Astrocyte (in vitro differentiated cells and primary cell): ENCODE data around the gene PCLO. TPM values are rescaled to one million over a fixed set of nuclear protein-coding genes. Genes with fewer than 3 reads are reported as not detected.
"Not testable (repeated sequence)": the region's sequence is repeated elsewhere in the genome, so short reads cannot be mapped to it uniquely, and the experiment has no call there.

Experiments used
- DNase-seq: peaks from one replicate; pipeline ENCODE4 v3.0.0-alpha.2; 2010; ENCODE audit warnings: low read depth
- FAIRE-seq: peaks from 2 replicates; lab custom pipeline; 2011; peaks lifted over from hg19 to GRCh38; lab: Jason Lieb, UNC
- H2AFZ ChIP-seq: 2 replicates; pipeline ENCODE4 v1.6.0; 2012; ENCODE audit warnings: low read depth, low read length, inconsistent platforms
- H3K27ac ChIP-seq: 2 replicates; pipeline ENCODE4 v1.5.1; 2011; ENCODE audit warnings: low read depth, low read length, inconsistent platforms
- H3K27me3 ChIP-seq: 2 replicates; pipeline ENCODE4 v1.6.0; 2011; ENCODE audit warnings: low read length, inconsistent platforms; ENCODE audit not compliant: insufficient read depth
- H3K36me3 ChIP-seq: 2 replicates; pipeline ENCODE4 v1.5.1; 2011; ENCODE audit warnings: low read length, inconsistent platforms; ENCODE audit not compliant: insufficient read depth
- H3K4me1 ChIP-seq: 2 replicates; pipeline ENCODE4 v1.5.1; 2011; ENCODE audit warnings: low read length, inconsistent platforms; ENCODE audit not compliant: insufficient read depth
- H3K4me2 ChIP-seq: 2 replicates; pipeline ENCODE4 v1.6.0; 2012; ENCODE audit warnings: low read length, inconsistent platforms
- H3K4me3 ChIP-seq: 2 replicates; pipeline ENCODE4 v1.5.1; 2011; ENCODE audit warnings: low read depth, mild to moderate bottlenecking, low read length, inconsistent platforms; ENCODE audit not compliant: insufficient read depth
- H3K79me2 ChIP-seq: 2 replicates; pipeline ENCODE4 v1.6.0; 2012; ENCODE audit warnings: mild to moderate bottlenecking, low read length, inconsistent platforms; ENCODE audit not compliant: insufficient read depth
- H3K9ac ChIP-seq: 2 replicates; pipeline ENCODE4 v1.6.0; 2012; ENCODE audit warnings: mild to moderate bottlenecking, low read length, inconsistent platforms
- H3K9me3 ChIP-seq: 2 replicates; pipeline ENCODE4 v1.5.1; 2012; ENCODE audit warnings: low read depth, mild to moderate bottlenecking, low read length, inconsistent platforms; ENCODE audit not compliant: insufficient read depth
- H4K20me1 ChIP-seq: 2 replicates; pipeline ENCODE4 v1.6.0; 2012; ENCODE audit warnings: low read length, inconsistent platforms; ENCODE audit not compliant: insufficient read depth
- H3K27ac Mint-ChIP-seq: one replicate; pipeline ENCODE4 v1.8.0; 2021; ENCODE audit warnings: mild to moderate bottlenecking, mixed read lengths; ENCODE audit not compliant: unreplicated experiment
- H3K27me3 Mint-ChIP-seq: one replicate; pipeline ENCODE4 v1.8.0; 2021; ENCODE audit warnings: low read depth, mixed read lengths; ENCODE audit not compliant: unreplicated experiment
- H3K36me3 Mint-ChIP-seq: one replicate; pipeline ENCODE4 v1.8.0; 2021; ENCODE audit warnings: low read depth, mixed read lengths; ENCODE audit not compliant: unreplicated experiment
- H3K4me1 Mint-ChIP-seq: one replicate; pipeline ENCODE4 v1.8.0; 2021; ENCODE audit warnings: low read depth, mixed read lengths; ENCODE audit not compliant: unreplicated experiment
- H3K4me3 Mint-ChIP-seq: one replicate; pipeline ENCODE4 v1.8.0; 2021; ENCODE audit warnings: mild to moderate bottlenecking, moderate library complexity, mixed read lengths; ENCODE audit not compliant: unreplicated experiment
- H3K9me3 Mint-ChIP-seq: one replicate; pipeline ENCODE4 v1.8.0; 2021; ENCODE audit warnings: mild to moderate bottlenecking, mixed read lengths; ENCODE audit not compliant: unreplicated experiment
- CTCF ChIP-seq: IDR thresholded peaks from 2 replicates; pipeline ENCODE4 v1.5.1; 2011; ENCODE audit warnings: low read depth, mild to moderate bottlenecking, inconsistent platforms, low read length, moderate library complexity; ENCODE audit not compliant: insufficient read depth
- EZH2 ChIP-seq: IDR thresholded peaks from 2 replicates; pipeline ENCODE4 v1.6.1; 2012; ENCODE audit warnings: mild to moderate bottlenecking, low read length, inconsistent platforms; ENCODE audit not compliant: insufficient read depth
- total RNA-seq: library from RNA; stranded (reverse); gene quantifications from 2 replicates; pipeline ENCODE4 v1.2.1, GENCODE V29; 2021

The PCLO gene
- total RNA-seq, 1 donor from 2014 or later = 3.0 TPM

GRCh38 chr7:83032195-83032594 is 130.5 kb downstream of the PCLO start:
- Histone ChIP-seq H3K27ac (no peak overlapping the region), H3K4me3 (no peak overlapping the region), H3K4me1 (no peaks in the 10 kb centered on the region), H3K9ac (no peak overlapping the region), H3K79me2 (no peaks in the 10 kb centered on the region), H3K36me3 (no peaks in the 10 kb centered on the region), H3K27me3 (no peaks in the 10 kb centered on the region), H3K9me3 (no peaks in the 10 kb centered on the region), H2AFZ (no peak overlapping the region), H4K20me1 (no peaks in the 10 kb centered on the region), H3K4me2 (no peak overlapping the region)
- no peak for FAIRE-seq
- Mint-ChIP-seq H3K36me3 (no peaks in the 10 kb centered on the region), H3K4me3 (no peak overlapping the region), H3K9me3 (no peaks in the 10 kb centered on the region), H3K27ac (no peak overlapping the region), H3K4me1 (no peaks in the 10 kb centered on the region), H3K27me3 (no peaks in the 10 kb centered on the region)
- TF ChIP-seq CTCF (no peak), EZH2 (no peak)
- no peak for DNase-seq

GRCh38 chr7:83023817-83024665 is 138.6 kb downstream of the PCLO start:
- not testable (repeated sequence) for H2AFZ ChIP-seq, H3K4me1 Mint-ChIP-seq, FAIRE-seq, H3K36me3 ChIP-seq, H3K27me3 Mint-ChIP-seq, H3K79me2 ChIP-seq, H3K36me3 Mint-ChIP-seq, H3K9ac ChIP-seq, H4K20me1 ChIP-seq, H3K9me3 Mint-ChIP-seq, H3K4me3 Mint-ChIP-seq, H3K4me3 ChIP-seq, H3K27me3 ChIP-seq, H3K27ac Mint-ChIP-seq, H3K4me1 ChIP-seq, H3K27ac ChIP-seq, H3K4me2 ChIP-seq, H3K9me3 ChIP-seq
- DNase-seq = peak; percentile 55

GRCh38 chr7:83021032-83021431 is 141.7 kb downstream of the PCLO start:
- no peak for DNase-seq

More at GRCh38 chr7:83021032-83021431, 141.7 kb downstream of the PCLO start:
- Histone ChIP-seq H4K20me1 (no peaks in the 10 kb centered on the region), H3K4me1 (no peaks in the 10 kb centered on the region), H3K27me3 (no peaks in the 10 kb centered on the region), H3K79me2 (no peaks in the 10 kb centered on the region), H2AFZ (no peak overlapping the region), H3K4me3 (no peak overlapping the region), H3K9me3 (no peaks in the 10 kb centered on the region), H3K4me2 (no peak overlapping the region), H3K36me3 (no peaks in the 10 kb centered on the region), H3K9ac (no peak overlapping the region), H3K27ac (no peak overlapping the region)
- no peak for FAIRE-seq
- TF ChIP-seq EZH2 (no peak), CTCF (no peak)
- Mint-ChIP-seq H3K27me3 (no peaks in the 10 kb centered on the region), H3K4me3 (no peak overlapping the region), H3K4me1 (peaks cover 7% of the 10 kb centered on the region), H3K27ac (no peak overlapping the region), H3K36me3 (no peaks in the 10 kb centered on the region), H3K9me3 (peaks cover 2% of the 10 kb centered on the region)
